ENCODE data around the gene ZNF493. TPM values are rescaled to one million over a fixed set of nuclear protein-coding genes. Genes with fewer than 3 reads are reported as not detected.

Gene ZNF493
- polyA plus RNA-seq, 2 of the 4 experiments (the other 2 are of a cell fraction) = 0.10 to 0.53 TPM

- no peak for TF ChIP-seq CTCF (IDR thresholded peaks at IDR 0.05)
- TF ChIP-seq SMC3 (IDR thresholded peaks at IDR 0.05) = no peak
- no peak for TF ChIP-seq PHF8 (IDR thresholded peaks at IDR 0.05; ENCODE audit: borderline replicate concordance, low read depth)
- no peak for TF ChIP-seq JUNB (IDR thresholded peaks at IDR 0.05)
- TF ChIP-seq MYC (IDR thresholded peaks at IDR 0.05; ENCODE audit: borderline replicate concordance, low read length) = no peak
- TF ChIP-seq SREBF2 (IDR thresholded peaks at IDR 0.05) = no peak
Measured at GRCh38 chr19:21439201-21439751, 42.3 kb downstream of the ZNF493 start (continued).

GRCh38 chr19:21440321-21440720 is 43.4 kb downstream of the ZNF493 start:
- DNase-seq (ENCODE audit: low read depth in 1 of 2, low spot score in 1 of 2) = no peak
- CTCF ChIA-PET = no interaction called here

GRCh38 chr19:21451187-21451586 is 54.3 kb downstream of the ZNF493 start:
- Histone ChIP-seq H3K4me3 (no peak overlapping the region), H3K4me1 (no peaks in the 10 kb centered on the region), H3K4me2 (no peak overlapping the region), H3K9me3 (no peaks in the 10 kb centered on the region), H3K27ac (no peak overlapping the region)
- POLR2A ChIA-PET = no interaction called here
- WGBS (ENCODE audit: missing lambda C conversion rate) = 5% methylated on average over 3 of the region's 3 CpGs
- FAIRE-seq (no peak), DNase-seq (ENCODE audit: low read depth in 1 of 2, low spot score in 1 of 2) (no peak), ATAC-seq (no peak)
- CTCF ChIA-PET = no interaction called here
- TF ChIP-seq MAFK (IDR thresholded peaks at IDR 0.05; ENCODE audit: partially characterized antibody) (no peak), JUN (IDR thresholded peaks at IDR 0.05) (no peak), PHF8 (IDR thresholded peaks at IDR 0.05; ENCODE audit: borderline replicate concordance, low read depth) (no peak), ELK1 (IDR thresholded peaks at IDR 0.05; ENCODE audit: low read depth, low read length) (no peak), JUNB (IDR thresholded peaks at IDR 0.05) (no peak), RAD21 (conservative IDR thresholded peaks at IDR 0.05 in 1 of 2, IDR thresholded peaks at IDR 0.05 in 1 of 2) (no peak), RCOR1 (IDR thresholded peaks at IDR 0.05; ENCODE audit: low read depth, low read length) (no peak), CBX8 (IDR thresholded peaks at IDR 0.05) (no peak), E2F6 (IDR thresholded peaks at IDR 0.05; ENCODE audit: borderline replicate concordance, low read depth) (no peak), SMC3 (IDR thresholded peaks at IDR 0.05) (no peak), RFX5 (IDR thresholded peaks at IDR 0.05) (no peak), HOXA7 (CRISPR knock-in tag; IDR thresholded peaks at IDR 0.05) (no peak), PBX3 (IDR thresholded peaks at IDR 0.05) (no peak)

More at GRCh38 chr19:21440321-21440720, 43.4 kb downstream of the ZNF493 start:
- Histone ChIP-seq H3K4me1 (no peaks in the 10 kb centered on the region), H3K4me3 (no peak overlapping the region), H3K9me3 (no peaks in the 10 kb centered on the region; the same call in 2 of the 3 replicates), H3K27ac (no peak overlapping the region), H3K4me2 (no peak overlapping the region)
- 5% methylated on average over 7 of the region's 16 CpGs for WGBS (ENCODE audit: missing lambda C conversion rate)
- POLR2A ChIA-PET = no interaction called here
- FAIRE-seq (no peak), ATAC-seq (no peak)
- TF ChIP-seq CEBPB (IDR thresholded peaks at IDR 0.05) (no peak), POLR2A (IDR thresholded peaks at IDR 0.05; ENCODE audit: low read length) (no peak), RCOR1 (IDR thresholded peaks at IDR 0.05; ENCODE audit: low read depth, low read length) (no peak), MAFK (IDR thresholded peaks at IDR 0.05; ENCODE audit: partially characterized antibody) (no peak), CTCF (IDR thresholded peaks at IDR 0.05) (no peak), EP300 (IDR thresholded peaks at IDR 0.05) (no peak), MYC (IDR thresholded peaks at IDR 0.05; ENCODE audit: borderline replicate concordance, low read length) (no peak), SMC3 (IDR thresholded peaks at IDR 0.05) (no peak), EHMT2 (IDR thresholded peaks at IDR 0.05; ENCODE audit: low read depth) (no peak), USF2 (IDR thresholded peaks at IDR 0.05) (no peak), SREBF2 (IDR thresholded peaks at IDR 0.05) (no peak), KDM1A (IDR thresholded peaks at IDR 0.05; ENCODE audit: low read depth) (no peak), HOXA7 (CRISPR knock-in tag; IDR thresholded peaks at IDR 0.05) (no peak), RAD21 (conservative IDR thresholded peaks at IDR 0.05 in 1 of 2, IDR thresholded peaks at IDR 0.05 in 1 of 2) (no peak)

Measured in A549 (cell line).